NCI-H748 treated with DMSO at 0.1 percent for 48 hours (cell line): ENCODE data around the gene CD69.
"Not testable (repeated sequence)": the region's sequence is repeated elsewhere in the genome, so short reads cannot be mapped to it uniquely, and the experiment has no call there.

Experiments
- DNase-seq: peaks from one replicate; lab custom pipeline; 2025; lab: John Stamatoyannopoulos, UW

CD69 gene

DNA sequence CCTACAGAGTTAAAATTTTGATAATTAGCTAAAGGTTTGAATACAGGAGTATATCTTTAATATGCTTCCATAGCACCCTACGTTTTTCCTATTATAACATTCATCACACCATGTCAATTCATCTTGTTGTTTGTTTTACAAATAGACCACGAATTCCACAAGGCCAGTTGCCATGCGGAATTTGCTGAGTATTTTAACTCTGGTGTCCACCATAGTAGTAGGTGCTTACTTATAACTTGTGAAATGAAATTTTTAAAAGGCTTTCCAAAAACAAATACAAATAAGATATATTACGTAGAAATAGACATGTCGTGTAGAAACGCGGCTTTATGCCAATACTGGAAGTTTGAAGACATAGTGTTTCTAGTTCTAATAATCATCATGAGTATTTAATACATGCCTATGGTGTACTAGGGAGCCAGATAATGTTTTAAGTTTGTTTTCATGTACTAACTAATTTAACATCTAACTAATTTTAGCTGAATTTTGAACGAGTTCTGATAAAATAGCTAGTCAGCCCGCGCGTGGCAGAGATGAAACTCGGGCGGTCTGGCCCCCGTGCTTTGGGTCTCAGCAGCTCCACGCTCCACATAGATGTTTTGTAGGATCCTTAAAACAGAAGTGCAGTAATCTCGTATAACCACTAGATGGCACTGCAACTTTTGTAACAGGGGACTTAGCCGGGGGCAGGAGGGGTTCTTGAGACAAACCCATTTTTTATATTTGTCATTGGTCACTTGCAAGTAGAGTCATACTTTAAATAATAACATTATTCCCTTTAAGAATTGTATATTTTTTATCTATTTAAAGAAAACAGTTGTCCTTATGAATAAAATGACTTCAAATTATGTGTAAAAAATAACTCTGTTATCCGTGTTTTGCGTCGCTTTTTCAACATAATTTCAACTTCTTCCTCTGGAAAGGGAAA, 10.2 kb downstream of the CD69 start:
- DNase-seq, result peak; percentile 73

DNA sequence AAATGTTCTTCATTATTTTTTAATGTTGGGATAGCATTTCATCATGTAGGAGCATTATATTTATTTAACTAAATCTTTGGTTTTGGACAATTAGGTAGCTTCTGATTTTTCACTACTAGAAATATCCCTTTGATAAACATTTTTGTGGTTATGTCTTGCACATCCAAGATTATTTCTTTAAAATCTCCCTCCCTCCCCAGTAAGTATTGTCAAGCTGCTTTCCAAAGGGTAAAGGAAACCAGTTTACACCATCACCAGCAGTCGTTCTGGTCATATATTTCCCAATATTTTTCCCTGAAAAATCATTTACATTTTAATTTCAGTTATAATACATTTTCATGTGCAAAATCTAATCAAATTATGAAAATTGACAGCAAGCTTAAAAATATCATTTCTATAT, 11.1 kb downstream of the CD69 start:
- DNase-seq, result no peak

DNA sequence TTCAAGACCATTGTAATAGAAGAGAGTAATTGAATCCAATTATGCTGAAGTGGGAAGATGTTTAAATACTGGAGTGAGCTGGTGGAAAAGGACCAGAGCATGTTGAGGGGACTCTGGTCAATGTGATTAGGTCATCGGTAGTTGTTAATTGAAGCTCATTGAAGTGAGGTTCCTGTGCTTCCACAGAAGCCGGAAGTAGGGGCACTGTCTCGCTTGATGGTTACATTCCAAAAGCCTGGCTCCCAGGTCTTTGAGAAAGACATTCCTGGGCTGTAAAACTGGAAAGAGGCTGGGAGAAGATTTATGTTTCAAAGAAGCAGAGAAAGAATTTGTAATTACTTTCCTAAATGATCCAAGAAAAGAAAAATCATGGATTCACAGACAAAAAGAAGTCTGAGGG, 15.5 kb downstream of the CD69 start:
- DNase-seq, result no peak

DNA sequence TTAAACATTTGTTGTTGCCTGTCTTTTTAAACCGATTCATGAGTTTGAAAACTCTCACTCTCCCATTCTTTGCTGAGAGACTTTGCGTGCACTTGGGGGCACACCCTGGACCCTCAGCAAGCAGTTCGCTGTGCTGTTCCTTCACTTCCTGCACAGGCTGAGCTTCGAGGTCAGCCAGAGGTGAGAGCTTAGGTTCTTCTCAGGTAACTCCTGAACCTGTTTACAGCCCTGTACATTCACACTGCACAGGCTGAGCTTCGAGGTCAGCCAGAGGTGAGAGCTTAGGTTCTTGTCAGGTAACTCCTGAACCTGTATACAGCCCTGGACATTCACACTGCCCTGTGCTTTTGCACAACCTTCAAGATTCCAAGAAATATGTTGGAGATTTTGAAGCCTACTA, 18.0 kb downstream of the CD69 start:
- no peak for DNase-seq

DNA sequence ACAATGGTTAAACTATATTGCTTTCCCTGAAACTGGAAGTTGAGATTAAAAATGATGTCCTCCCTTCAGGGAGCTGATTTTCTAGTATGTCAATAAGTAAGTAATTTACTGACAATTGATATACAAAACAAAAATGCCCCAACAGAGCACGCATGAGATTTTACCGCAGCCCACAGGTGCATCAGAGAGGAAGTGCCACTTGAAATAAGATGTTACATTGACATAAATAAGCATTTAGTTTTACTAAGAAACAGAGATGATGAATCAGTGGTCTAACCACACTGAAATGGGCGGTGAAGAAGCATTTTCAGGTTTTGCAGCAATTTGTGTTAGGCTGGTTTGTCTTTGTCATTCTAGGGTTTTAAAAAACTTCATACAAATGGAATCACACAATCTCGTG, 19.0 kb downstream of the CD69 start:
- DNase-seq, result no peak

DNA sequence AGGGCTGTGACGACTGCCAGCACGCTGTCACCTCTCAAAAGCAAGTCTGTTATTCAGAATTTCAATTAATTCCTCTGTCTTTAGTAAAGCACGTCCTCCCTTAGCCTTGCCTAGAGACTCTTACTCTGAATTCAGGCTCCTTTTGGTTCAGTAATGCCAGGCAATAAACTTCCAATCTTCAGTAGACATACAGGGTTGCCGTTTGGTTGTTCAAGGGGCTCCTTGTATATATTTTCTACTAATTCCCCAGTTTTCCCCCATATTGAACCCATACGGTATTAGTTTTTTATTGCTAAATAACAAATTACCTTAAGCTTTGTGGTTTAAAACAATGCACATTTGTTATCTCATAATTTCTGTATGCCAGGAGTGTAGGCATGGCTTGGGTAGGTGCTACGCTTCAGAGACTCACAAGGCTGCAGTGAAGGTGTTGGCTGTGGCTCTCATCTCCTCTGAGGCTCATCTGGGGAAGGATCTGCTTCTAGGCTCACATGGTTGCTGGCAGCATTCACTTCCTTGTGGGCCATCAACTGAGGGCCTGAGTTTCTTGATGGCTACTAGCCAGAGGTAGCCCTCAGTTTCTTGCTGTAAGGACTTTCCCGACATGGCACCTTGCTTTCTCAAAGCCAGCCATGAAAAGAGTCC, 20.5 kb downstream of the CD69 start:
- no peak for DNase-seq

DNA sequence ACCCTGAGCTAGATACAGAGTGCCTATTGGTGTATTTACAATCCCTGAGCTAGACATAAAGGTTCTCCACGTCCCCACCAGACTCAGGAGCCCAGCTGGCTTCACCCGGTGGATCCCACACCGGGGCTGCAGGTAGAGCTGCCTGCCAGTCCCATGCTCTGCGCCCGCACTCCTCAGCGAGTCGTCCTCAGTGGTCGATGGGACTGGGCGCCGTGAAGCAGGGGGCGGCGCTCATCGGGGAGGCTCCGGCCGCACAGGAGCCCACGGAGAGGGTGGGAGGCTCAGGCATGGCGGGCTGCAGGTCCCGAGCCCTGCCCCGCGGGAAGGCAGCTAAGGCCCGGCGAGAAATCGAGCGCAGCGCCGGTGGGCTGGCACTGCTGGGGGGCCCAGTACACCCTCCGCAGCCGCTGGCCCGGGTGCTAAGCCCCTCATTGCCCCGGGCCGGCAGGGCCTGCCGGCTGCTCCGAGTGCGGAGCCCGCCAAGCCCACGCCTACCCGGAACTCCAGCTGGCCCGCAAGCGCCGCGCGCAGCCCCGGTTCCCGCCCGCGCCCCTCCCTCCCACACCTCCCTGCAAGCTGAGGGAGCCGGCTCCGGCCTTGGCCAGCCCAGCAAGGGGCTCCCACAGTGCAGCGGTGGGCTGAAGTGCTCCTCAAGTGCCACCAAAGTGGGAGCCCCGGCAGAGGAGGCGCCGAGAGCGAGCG, 21.1 kb downstream of the CD69 start:
- DNase-seq, result not testable (repeated sequence)

DNA sequence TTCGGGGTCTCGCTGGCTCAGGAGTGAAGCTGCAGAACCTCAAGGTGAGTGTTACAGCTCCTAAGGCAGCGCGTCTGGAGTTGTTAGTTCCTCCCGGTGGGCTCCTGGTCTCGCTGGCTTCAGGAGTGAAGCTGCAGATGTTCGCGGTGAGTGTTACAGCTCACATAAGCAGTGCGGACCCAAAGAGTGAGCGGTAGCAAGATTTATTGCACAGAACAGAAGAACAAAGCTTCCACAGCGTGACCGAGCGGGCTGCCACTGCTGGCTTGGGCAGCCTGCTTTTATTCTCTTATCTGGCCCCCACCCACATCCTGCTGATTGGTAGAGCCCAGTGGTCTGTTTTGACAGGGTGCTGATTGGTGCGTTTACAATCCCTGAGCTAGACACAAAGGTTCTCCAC, 21.8 kb downstream of the CD69 start:
- DNase-seq, result not testable (repeated sequence)

DNA sequence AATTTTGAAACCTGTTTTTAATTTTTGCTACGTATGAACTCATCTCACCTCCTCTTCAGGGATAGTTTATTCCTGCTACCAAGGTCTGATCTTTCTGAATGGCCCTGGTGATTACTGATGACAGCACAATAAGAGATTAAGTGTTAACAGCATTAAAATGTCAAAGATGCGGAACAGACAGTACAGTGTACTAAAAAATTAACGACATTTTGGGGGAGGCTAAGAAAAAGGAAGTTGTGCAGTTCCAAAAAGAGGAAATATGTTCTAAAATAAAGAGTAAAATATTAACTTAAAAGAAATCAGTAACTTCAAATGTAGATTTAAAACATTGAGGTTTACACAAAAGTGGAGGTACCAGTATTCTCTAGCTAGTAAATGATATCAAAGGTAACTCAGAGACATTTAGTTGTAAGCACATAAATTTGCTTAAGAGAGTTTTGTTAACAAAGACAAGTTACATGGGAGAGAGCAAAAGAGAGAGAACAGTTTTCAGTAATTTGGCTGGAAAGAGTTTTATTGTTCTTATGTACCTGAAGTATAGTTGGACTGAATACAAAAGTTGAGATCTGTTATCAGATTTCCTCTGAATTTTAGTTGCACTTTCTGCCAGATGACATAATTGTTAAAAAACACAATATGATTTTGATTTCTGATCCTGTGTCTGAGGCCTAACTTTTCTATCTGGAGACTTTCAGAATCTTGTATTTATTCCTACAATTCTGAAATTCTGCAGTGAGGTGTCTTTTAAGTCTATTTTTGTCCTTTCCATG, 23.6 kb downstream of the CD69 start:
- no peak for DNase-seq

DNA sequence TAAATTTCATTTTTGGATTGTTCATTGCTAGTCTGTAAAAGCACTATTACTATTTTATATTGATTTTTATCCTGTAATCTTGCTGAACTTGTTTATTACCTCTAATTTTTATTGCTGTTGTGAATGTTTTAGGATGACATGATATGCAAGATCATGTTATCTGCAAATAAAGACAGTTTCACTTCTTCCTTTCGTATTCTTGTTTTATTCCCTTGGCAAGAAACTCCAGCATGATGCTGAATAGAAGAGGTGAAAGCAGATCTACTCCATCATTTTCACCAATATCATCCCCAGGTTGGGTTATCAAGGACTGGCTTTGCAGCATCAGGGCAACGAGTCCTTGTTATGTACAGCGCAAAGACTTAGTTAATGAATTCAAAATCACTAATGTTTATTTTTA, 25.1 kb downstream of the CD69 start:
- no peak for DNase-seq

DNA sequence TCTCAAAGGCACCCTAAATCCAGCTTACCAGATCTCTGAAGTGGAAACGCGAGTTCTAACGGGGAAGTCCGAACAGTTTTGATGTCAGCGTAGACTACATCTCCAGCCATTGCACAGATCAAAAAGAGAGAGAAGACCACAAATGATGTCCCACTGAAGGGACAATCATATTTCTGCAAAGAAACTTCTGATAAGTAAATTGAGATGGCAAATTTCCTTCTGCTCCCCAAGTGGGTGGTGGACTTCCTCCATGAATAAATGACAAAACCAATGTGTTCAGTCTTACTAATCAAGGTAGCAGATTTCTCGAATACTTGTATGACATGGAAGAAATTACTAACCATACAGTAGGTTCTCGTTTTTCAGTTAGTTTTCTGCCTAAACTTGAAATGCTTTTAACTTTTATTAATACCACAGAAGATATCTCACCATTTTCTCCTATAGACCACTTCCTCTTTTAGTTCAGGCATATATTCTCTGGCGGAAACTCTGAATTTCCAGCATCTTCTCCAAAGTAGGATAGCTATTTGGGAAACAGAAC, 27.7 kb downstream of the CD69 start, which contains the start of gene CLECL1:
Gene CLECL1 (minus strand): TSS at position 177 of the 541 bp plus-strand sequence.
- DNase-seq, result no peak

DNA sequence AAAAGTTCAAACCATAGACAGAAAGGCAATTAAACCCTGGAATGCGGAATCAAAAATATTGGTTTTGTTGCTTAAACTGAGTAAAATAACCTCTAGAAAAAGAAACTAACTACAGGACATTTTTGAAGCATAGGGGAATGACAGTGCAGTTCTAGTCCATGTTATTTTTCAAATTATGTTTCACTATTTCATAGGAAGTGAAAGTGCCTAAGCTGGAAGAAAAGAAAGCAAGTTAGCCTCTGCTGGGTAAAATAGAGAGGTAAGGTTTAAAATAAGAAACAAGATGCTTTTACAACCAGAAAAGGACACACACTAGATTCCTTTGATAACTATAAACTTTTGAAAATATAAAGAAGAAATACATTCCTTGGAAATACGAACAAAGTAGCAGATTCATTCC, 28.9 kb downstream of the CD69 start:
- DNase-seq, result no peak

DNA sequence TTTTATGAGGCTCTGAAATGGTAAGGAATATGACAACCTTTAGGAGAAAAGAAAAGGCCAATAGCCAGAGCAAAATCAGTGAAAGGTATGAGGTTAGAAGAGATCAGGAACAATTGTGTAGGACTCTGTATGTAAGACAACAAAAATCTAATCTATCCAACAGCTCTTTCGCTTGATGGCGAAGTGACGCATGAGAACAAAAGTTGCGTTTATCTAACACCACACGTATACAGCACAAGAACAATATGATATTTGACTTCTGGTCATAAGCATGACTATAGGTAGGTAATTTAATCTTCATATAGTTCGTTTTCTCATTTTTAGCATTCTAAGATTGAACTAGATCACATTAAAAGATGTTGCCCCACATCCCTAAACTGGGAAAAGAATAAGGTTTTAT, 29.3 kb downstream of the CD69 start:
- DNase-seq, result no peak

DNA sequence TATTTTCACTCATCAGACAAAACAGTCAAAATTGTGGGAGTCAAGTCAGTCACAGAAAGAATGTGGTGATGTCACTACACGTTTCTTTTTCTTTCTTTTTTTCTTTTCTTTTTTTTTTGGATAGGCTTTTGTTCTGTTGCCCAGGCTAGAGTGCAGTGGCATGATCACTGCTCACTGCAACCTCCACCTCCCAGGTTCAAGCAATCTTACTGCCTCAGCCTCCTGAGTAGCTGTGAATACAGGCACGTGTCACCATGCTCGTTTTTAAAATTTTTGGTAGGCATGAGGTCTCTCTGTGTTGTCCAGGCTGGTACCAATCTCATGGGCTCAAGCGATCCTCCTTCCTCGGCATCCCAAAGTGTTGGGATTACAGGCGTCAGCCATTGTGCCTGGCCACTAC, 30.1 kb downstream of the CD69 start:
- no peak for DNase-seq

DNA sequence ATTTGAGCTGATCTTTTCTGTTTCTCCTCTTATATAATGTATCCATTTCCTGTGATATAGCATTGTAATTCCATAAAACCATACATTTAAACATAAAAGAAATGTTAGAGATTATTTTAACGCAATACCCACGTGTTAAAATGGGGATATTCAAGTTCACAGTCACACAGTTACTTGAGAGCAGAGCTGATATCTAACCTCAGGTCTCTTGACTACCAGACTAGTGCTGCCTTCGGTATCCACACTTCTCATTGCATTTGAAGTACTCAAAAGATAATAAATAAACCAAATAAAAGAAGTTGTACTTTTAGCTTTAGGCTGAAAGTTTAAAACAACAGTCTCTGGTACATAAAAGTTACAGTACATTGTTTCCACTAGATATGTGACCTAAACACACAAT, 30.7 kb downstream of the CD69 start:
- DNase-seq, result no peak

DNA sequence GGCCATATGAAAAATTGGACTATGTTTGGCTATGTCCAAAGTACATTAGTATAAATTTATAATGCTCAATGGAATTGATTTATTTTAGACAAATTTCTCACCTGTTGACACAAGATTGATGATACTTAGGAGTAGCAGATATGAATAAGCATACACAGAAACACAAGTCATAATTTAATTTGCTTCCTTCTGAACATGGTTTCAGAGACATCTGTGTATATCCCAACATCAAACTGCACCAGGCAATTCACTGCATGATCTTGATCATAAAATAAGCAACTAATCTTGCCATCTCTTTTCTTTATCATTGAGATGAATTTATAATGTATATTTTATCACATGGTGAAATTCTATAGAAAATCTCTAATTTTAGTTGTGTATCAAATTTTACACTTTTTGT, 31.6 kb downstream of the CD69 start:
- no peak for DNase-seq

DNA sequence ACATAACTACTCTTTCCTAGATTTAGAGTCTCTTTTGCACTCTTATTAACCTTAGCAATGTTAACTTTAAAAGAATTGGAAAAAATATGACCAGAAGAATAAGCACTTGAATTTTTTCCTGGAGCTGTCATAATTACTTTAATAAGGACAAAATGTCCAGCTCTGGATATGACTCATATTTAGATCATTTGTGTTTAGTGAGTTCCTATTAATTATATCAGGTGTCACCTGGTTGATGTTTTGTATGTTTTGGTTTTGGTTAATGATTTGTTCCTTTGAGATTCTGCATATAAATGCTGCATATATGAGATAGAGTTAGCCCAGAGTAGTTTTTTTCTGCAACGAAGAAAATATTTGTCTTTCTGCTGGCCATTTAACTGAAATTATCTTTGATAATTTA, 32.9 kb downstream of the CD69 start:
- DNase-seq, result no peak

DNA sequence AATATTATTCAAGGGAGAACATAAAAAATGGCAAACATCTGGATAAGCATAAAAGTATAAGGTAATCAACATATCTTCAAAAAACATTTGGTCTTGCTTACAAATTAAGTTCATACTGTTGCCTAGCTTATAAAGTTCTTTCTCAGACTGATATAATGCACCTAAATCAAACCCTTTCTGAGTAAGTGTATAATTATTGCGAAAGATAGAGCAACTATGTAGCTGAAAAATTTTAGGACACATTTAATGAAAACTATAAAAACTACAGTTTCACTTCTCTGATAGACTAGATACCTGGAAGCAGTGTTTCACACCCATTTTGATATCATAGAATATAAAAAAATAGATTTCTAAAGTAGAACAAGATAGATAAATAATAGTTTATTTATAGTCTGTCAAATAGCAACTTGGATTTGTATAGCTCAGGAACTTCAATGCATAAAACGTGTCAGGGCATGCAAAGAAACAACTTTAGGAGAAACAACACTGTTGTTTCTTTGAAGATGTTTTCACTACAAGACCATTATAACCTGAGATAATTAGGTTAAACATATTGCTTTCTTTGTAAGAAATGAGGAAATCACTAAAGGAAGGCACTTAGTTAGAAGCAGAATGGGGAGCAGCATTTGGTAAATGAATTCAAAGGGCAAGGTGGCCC, 35.4 kb downstream of the CD69 start:
- DNase-seq, result no peak

DNA sequence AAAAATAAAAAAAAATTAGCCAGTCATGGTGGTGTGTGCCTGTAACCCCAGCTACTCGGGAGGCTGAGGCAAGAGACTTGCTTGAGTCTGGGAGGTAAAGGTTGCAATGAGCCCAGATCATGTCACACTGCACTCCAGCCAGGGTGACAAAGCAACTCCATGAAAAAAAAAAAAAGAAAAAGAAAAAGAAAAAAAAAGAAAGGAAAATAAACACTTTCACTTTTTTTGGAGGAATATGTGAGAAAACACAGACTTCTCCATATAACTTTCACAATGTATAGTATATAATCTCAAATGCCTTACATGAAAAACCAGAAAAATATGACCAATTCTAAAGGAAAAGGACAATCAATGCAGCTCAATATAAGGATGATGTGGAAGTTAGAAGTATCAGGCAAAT, 36.7 kb downstream of the CD69 start:
- no peak for DNase-seq

DNA sequence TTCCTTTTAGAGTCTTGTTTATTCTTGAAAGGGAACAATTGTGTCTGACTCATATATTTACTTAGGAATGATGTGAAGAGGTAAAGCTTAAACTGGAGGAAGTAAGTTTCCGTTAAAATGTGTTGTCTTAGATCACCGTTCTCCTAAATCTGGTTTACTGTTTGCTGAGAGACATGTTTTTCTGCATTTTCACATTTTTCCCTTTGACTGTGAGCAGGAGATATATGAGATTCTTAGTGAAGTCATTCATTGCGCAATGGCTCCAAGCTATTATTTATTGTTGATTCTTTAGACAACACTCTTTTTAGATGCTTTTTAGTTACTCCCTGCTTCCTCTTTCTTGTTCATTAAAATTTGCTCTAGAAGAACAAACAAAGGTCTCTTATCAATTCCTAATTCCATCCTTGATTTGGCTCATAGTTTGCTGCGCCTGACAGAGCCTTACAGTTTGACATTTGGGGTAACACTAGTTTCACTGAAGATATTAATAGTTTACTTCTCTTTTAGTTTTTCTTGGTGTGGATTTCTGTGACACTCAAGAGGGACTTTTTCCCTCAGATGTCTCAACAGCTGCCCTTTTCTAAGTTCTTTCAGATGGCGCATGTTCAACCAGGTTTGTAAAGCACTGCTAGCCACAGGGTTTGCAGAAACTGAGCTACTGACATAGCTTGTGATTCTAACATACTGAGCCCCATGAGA, 39.2 kb downstream of the CD69 start:
- no peak for DNase-seq

DNA sequence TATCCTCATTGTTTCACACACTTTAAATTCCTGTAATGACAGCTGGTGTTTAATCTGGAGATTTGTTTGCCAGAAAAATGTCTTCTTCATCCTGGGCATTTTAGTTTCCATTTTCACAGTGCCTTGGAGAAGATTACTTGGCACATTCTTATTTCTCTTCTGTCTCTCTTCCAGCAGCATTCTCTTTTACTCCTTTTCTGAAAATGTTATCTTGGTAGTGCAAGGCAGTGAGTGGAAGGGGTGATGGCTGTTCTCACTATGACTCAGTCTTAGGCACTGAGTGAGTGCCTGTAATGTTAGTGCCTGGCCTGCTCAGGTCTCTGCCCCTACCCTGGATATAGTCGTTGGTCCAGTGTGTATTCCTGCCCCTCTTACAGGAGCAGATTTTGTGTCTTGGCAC, 40.9 kb downstream of the CD69 start:
- DNase-seq, result no peak
